HL-60 (cell line): ENCODE measurements around the gene NOP9.

ENCODE experiments used
- DNase-seq, 2 experiments: peaks; one replicate each; pipeline ENCODE4 v3.0.0-alpha.2; 2010 to 2020; ENCODE audit warnings: low read depth in 1 of 2, low spot score in 1 of 2
- H3K27ac ChIP-seq: fragments of 250-450 bp; sonication (Bioruptor Pico); replicated peaks from 2 replicates; pipeline ENCODE4 v1.5.1; 2020; ENCODE audit warnings: mild to moderate bottlenecking, moderate library complexity
- H3K27me3 ChIP-seq: fragments of 250-450 bp; sonication (Bioruptor Pico); 2 replicates; pipeline ENCODE4 v1.5.1; 2021; ENCODE audit warnings: mild to moderate bottlenecking, moderate library complexity; ENCODE audit not compliant: insufficient read depth, poor library complexity, severe bottlenecking
- H3K4me3 ChIP-seq: replicated peaks from 2 replicates; pipeline ENCODE4 v1.5.1; 2011; ENCODE audit warnings: mild to moderate bottlenecking, control low read depth, low read length; ENCODE audit not compliant: insufficient read depth
- CTCF ChIP-seq: IDR thresholded peaks from one replicate; pipeline ENCODE4 v1.5.1; 2011; ENCODE audit warnings: low read length, control low read depth, inconsistent platforms; ENCODE audit not compliant: insufficient read depth
- GABPA ChIP-seq: IDR thresholded peaks from 2 replicates; pipeline ENCODE4 v1.6.1; 2012; ENCODE audit warnings: low read depth
- POLR2AphosphoS5 ChIP-seq: IDR thresholded peaks from 2 replicates; pipeline ENCODE4 v1.6.1; 2012; ENCODE audit warnings: low read depth
- SPI1 ChIP-seq: IDR thresholded peaks from 2 replicates; pipeline ENCODE4 v1.6.1; 2012; ENCODE audit warnings: low read depth, mild to moderate bottlenecking, borderline replicate concordance
- TF ChIP-seq, protein P1 (sequence below): IDR thresholded peaks from 2 replicates; pipeline ENCODE4 v1.6.1; 2012; ENCODE audit warnings: low read depth; ENCODE audit not compliant: insufficient replicate concordance

NOP9 gene

DNA sequence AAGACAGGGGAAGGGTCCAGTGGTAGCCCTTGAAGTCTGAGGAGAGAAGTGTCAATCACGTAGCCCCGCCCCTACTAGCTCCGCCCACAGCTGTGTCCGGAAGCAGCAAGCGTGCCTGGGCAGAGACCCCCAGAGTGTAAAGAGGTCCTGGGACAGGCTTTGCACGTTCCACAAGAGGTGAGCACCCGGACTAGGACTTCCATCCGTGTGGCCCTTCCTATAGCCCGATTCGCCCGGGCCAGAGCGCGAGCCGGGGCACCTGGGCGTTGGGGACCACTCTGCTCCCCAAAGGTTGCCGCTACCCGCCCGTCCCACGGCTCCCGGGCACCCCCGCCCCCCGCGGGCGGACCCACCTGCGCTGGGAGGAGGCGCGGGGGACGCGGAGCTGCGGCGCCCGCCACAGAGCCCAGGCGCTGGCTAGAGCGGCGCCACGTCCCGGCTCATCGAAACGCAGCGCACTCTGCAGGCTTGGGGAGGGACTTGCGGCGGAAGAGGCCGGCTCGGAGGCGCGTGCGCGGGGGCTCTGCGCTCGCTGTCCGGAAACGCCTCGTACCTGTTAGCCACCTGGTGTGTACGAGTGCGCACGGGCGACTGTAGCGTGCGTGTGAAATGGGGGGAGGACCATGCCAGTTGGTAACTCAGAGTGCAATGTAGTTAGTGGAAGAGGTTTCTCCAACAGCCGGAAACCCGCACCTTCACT is 28.4 kb upstream of the NOP9 start, which contains the start of gene RABGGTA:
Gene RABGGTA, minus strand, starts transcription at position 464 of the 700 bp plus-strand sequence. CDS start 482 bp downstream, outside the sequence.
- Histone ChIP-seq H3K27me3 (no peaks in the 10 kb centered on the region), H3K27ac (peak within 1 kb of the TSS; percentile 97), H3K4me3 (peak within 1 kb of the TSS; percentile 71)
- TF ChIP-seq CTCF, result peak; percentile 67
- peak; percentile 46; the same call in 1 of the 2 replicates for TF ChIP-seq GABPA
- peak; percentile 97 for TF ChIP-seq POLR2AphosphoS5
- no peak for TF ChIP-seq SPI1
- TF ChIP-seq, protein P1, sequence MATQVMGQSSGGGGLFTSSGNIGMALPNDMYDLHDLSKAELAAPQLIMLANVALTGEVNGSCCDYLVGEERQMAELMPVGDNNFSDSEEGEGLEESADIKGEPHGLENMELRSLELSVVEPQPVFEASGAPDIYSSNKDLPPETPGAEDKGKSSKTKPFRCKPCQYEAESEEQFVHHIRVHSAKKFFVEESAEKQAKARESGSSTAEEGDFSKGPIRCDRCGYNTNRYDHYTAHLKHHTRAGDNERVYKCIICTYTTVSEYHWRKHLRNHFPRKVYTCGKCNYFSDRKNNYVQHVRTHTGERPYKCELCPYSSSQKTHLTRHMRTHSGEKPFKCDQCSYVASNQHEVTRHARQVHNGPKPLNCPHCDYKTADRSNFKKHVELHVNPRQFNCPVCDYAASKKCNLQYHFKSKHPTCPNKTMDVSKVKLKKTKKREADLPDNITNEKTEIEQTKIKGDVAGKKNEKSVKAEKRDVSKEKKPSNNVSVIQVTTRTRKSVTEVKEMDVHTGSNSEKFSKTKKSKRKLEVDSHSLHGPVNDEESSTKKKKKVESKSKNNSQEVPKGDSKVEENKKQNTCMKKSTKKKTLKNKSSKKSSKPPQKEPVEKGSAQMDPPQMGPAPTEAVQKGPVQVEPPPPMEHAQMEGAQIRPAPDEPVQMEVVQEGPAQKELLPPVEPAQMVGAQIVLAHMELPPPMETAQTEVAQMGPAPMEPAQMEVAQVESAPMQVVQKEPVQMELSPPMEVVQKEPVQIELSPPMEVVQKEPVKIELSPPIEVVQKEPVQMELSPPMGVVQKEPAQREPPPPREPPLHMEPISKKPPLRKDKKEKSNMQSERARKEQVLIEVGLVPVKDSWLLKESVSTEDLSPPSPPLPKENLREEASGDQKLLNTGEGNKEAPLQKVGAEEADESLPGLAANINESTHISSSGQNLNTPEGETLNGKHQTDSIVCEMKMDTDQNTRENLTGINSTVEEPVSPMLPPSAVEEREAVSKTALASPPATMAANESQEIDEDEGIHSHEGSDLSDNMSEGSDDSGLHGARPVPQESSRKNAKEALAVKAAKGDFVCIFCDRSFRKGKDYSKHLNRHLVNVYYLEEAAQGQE, result peak; percentile 54
- peak; percentile 86 to 87 for DNase-seq

DNA sequence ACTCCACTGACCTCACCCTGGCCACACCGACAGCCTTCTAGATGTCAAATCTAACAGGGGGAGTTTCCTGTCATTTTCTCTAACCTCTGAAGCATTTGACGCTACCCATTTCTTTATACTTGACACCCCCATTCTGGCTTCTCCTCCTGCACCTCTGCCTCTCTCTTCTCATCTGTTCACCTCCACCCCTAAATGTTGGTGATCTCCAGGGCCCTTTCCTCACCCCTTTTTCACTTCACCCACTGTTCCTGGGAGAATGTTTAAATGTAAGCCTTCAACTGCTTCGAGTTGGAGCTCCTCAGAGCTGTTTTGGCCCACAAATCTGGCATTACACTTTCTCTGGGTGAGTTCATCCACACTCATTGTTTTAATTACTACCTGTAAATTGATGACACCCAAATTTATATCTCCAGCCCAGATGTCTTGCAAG is 27.8 kb upstream of the NOP9 start:
- DNase-seq, result no peak
- TF ChIP-seq SPI1 (no peak), CTCF (no peak), GABPA (no peak), POLR2AphosphoS5 (no peak)
- TF ChIP-seq, protein P1, result no peak
- no peaks in the 10 kb centered on the region for H3K27me3 ChIP-seq
- peak overlapping the region; percentile 71 for H3K4me3 ChIP-seq
- H3K27ac ChIP-seq, result peak overlapping the region; percentile 97

- Histone ChIP-seq H3K4me3 (no peak overlapping the region), H3K27ac (no peak overlapping the region; the same call in 1 of the 2 replicates), H3K27me3 (no peaks in the 10 kb centered on the region)
- no peak for DNase-seq
- TF ChIP-seq SPI1 (no peak), GABPA (no peak), POLR2AphosphoS5 (no peak), CTCF (no peak)
- TF ChIP-seq, protein P1, result no peak
These were observed 27.2 kb upstream of the NOP9 start for GRCh38 chr14:24272467-24272866.
